Caco-2 (cell line): ENCODE data around the gene NPB. TPM values are rescaled to one million over a fixed set of nuclear protein-coding genes. Genes with fewer than 3 reads are reported as not detected.

Experiments
- BruUV-seq: library from RNA; stranded (reverse); fragments of 400-500 nt; replicated peaks from 2 replicates; lab custom pipeline; 2021; lab: Mats Ljungman, UMichigan
- CTCF ChIA-PET: fragments of 300-600 bp; sonication (Branson Sonifier 250); formaldehyde crosslinking; loops from one replicate; lab custom pipeline; 2022; ENCODE audit warnings: antibody characterized with exemption; lab: Charles Lee
- POLR2A ChIA-PET: fragments of 300-600 bp; sonication (Branson Sonifier 250); formaldehyde crosslinking; loops from one replicate; lab custom pipeline; 2022; ENCODE audit warnings: antibody characterized with exemption; lab: Charles Lee
- DNase-seq, 2 experiments: peaks; one replicate each; pipeline versions ENCODE4 v3.0.0 to v3.0.0-alpha.2; 2020 to 2022
- H3K27me3 ChIP-seq: replicated peaks from 2 replicates; pipeline ENCODE4 v1.6.0; 2011; ENCODE audit warnings: low read length; ENCODE audit not compliant: control insufficient read depth, insufficient read depth
- H3K36me3 ChIP-seq: 2 replicates; pipeline ENCODE4 v1.5.1; 2011; ENCODE audit warnings: low read length; ENCODE audit not compliant: control insufficient read depth, insufficient read depth
- H3K4me1 ChIP-seq: fragments of 250-450 bp; sonication (Bioruptor Pico); 2 replicates; pipeline ENCODE4 v1.5.1; 2020; ENCODE audit warnings: mild to moderate bottlenecking
- H3K4me3 ChIP-seq: 2 replicates; pipeline ENCODE4 v1.5.1; 2011; ENCODE audit warnings: low read depth, mild to moderate bottlenecking, control low read depth, low read length
- H3K9me3 ChIP-seq: fragments of 250-450 bp; sonication (Bioruptor Pico); 2 replicates; pipeline ENCODE4 v1.5.1; 2020; ENCODE audit warnings: mild to moderate bottlenecking, moderate library complexity
- H3K27ac Mint-ChIP-seq: one replicate; pipeline ENCODE4 v1.8.0; 2022; ENCODE audit warnings: mixed read lengths; ENCODE audit not compliant: unreplicated experiment
- H3K27me3 Mint-ChIP-seq: one replicate; pipeline ENCODE4 v1.8.0; 2022; ENCODE audit warnings: mixed read lengths; ENCODE audit not compliant: insufficient read depth, unreplicated experiment
- H3K36me3 Mint-ChIP-seq: one replicate; pipeline ENCODE4 v1.8.0; 2022; ENCODE audit warnings: mild to moderate bottlenecking, mixed read lengths; ENCODE audit not compliant: insufficient read depth, unreplicated experiment
- H3K4me1 Mint-ChIP-seq: one replicate; pipeline ENCODE4 v1.8.0; 2022; ENCODE audit warnings: low read depth, mixed read lengths; ENCODE audit not compliant: unreplicated experiment
- H3K4me3 Mint-ChIP-seq: one replicate; pipeline ENCODE4 v1.8.0; 2022; ENCODE audit warnings: mild to moderate bottlenecking, moderate library complexity, mixed read lengths; ENCODE audit not compliant: unreplicated experiment
- H3K9me3 Mint-ChIP-seq: one replicate; pipeline ENCODE4 v1.8.0; 2022; ENCODE audit warnings: mixed read lengths; ENCODE audit not compliant: unreplicated experiment
- CTCF ChIP-seq, 2 experiments: fragments of 200-600 bp in 1 of 2; IDR thresholded peaks; 1 replicate in 1 of 2; 2 replicates in 1 of 2; pipeline versions ENCODE4 v1.5.1 to v1.8.0; 2011 to 2022; ENCODE audit warnings: antibody characterized with exemption in 1 of 2, control low read depth in 1 of 2, inconsistent platforms in 1 of 2, low read depth in 1 of 2, low read length in 1 of 2, mild to moderate bottlenecking in 1 of 2, moderate library complexity in 1 of 2; ENCODE audit not compliant: insufficient read depth in 1 of 2, severe bottlenecking in 1 of 2, unreplicated experiment in 1 of 2
- intact Hi-C: fragments of 100-400 bp; cut with micrococcal nuclease; formaldehyde crosslinking; loops from one replicate; pipeline ENCODE4 v1.10.0; 2022; ENCODE audit not compliant: unreplicated experiment
- total RNA-seq: library from RNA; stranded (reverse); gene quantifications from 2 replicates; pipeline ENCODE4 v1.2.3, GENCODE V29; 2022

NPB gene
- total RNA-seq, 1 experiment from 2014 or later, result 0.68 TPM

- Histone ChIP-seq H3K4me3 (no peak overlapping the region), H3K4me1 (peaks cover 25% of the 10 kb centered on the region), H3K36me3 (peaks cover 24% of the 10 kb centered on the region), H3K9me3 (no peaks in the 10 kb centered on the region), H3K27me3 (no peaks in the 10 kb centered on the region)
- DNase-seq, result no peak
- no TSS peak for BruUV-seq
- ChIA-PET CTCF (interaction anchor here (0.8 kb wide), 1 partner anchor 16 kb away, joined by 9 read pairs; the partner anchor contains the start of gene MAFG), POLR2A (no interaction called here)
- H3K27me3 Mint-ChIP-seq, result no peaks in the 10 kb centered on the region
- H3K36me3 Mint-ChIP-seq, result peaks cover 93% of the 10 kb centered on the region
- peak overlapping the region; percentile 70 for H3K4me3 Mint-ChIP-seq
- peak overlapping the region; percentile 73 for H3K27ac Mint-ChIP-seq
- intact Hi-C loops, result loop anchor here (2.0 kb wide), 1 partner anchor 15 kb away; the partner anchor contains the start of gene MAFG
- H3K4me1 Mint-ChIP-seq, result peaks cover 24% of the 10 kb centered on the region
- H3K9me3 Mint-ChIP-seq, result no peaks in the 10 kb centered on the region
- no peak for TF ChIP-seq CTCF (IDR thresholded peaks at IDR 0.05; ENCODE audit: insufficient read depth in 1 of 2, low read depth in 1 of 2, low read length in 1 of 2, severe bottlenecking in 1 of 2, unreplicated experiment in 1 of 2)
These were observed 9.9 kb downstream of the NPB start for GRCh38 chr17:81911969-81912368.

GRCh38 chr17:81912441-81913309, 10.6 kb downstream of the NPB start:
- CTCF ChIA-PET, result interaction anchor here (0.6 to 0.8 kb wide), 2 partner anchors 15 kb away, joined by 9 to 11 read pairs; partner anchors contain the start of gene MAFG
- BruUV-seq, result no TSS peak
- no peak for TF ChIP-seq CTCF (IDR thresholded peaks at IDR 0.05; ENCODE audit: insufficient read depth in 1 of 2, low read depth in 1 of 2, low read length in 1 of 2, severe bottlenecking in 1 of 2, unreplicated experiment in 1 of 2)
- no peaks in the 10 kb centered on the region for H3K27me3 Mint-ChIP-seq
- no peak overlapping the region for H3K27ac Mint-ChIP-seq
- Histone ChIP-seq H3K9me3 (no peaks in the 10 kb centered on the region), H3K27me3 (no peaks in the 10 kb centered on the region), H3K36me3 (peaks cover 19% of the 10 kb centered on the region), H3K4me1 (peaks cover 26% of the 10 kb centered on the region), H3K4me3 (no peak overlapping the region)
- no peak for DNase-seq
- H3K4me1 Mint-ChIP-seq, result peaks cover 29% of the 10 kb centered on the region
- H3K9me3 Mint-ChIP-seq, result no peaks in the 10 kb centered on the region
- H3K4me3 Mint-ChIP-seq, result no peak overlapping the region
- POLR2A ChIA-PET, result interaction anchor here (0.6 kb wide), 1 partner anchor 15 kb away, joined by 3 read pairs; no protein-coding TSS in a partner anchor
- intact Hi-C loops, result no loop called here
- H3K36me3 Mint-ChIP-seq, result peaks cover 93% of the 10 kb centered on the region

GRCh38 chr17:81913394-81914102, 11.5 kb downstream of the NPB start:
- no peaks in the 10 kb centered on the region for H3K27me3 Mint-ChIP-seq
- H3K36me3 Mint-ChIP-seq, result peaks cover 93% of the 10 kb centered on the region
- ChIA-PET POLR2A (no interaction called here), CTCF (interaction anchor here (0.6 kb wide), 1 partner anchor 14 kb away, joined by 11 read pairs; the partner anchor contains the start of gene MAFG)
- TF ChIP-seq CTCF (IDR thresholded peaks at IDR 0.05; ENCODE audit: insufficient read depth in 1 of 2, low read depth in 1 of 2, low read length in 1 of 2, severe bottlenecking in 1 of 2, unreplicated experiment in 1 of 2), result no peak
- Histone ChIP-seq H3K9me3 (no peaks in the 10 kb centered on the region), H3K4me1 (peaks cover 26% of the 10 kb centered on the region), H3K4me3 (no peak overlapping the region), H3K36me3 (peaks cover 16% of the 10 kb centered on the region), H3K27me3 (no peaks in the 10 kb centered on the region)
- intact Hi-C loops, result no loop called here
- no peaks in the 10 kb centered on the region for H3K9me3 Mint-ChIP-seq
- peaks cover 29% of the 10 kb centered on the region for H3K4me1 Mint-ChIP-seq
- no peak overlapping the region for H3K4me3 Mint-ChIP-seq
- BruUV-seq, result no TSS peak
- DNase-seq, result no peak
- H3K27ac Mint-ChIP-seq, result no peak overlapping the region
